GM21723 (cell line): ENCODE results near the gene SCML2.
"Not testable (repeated sequence)": the region's sequence is repeated elsewhere in the genome, so short reads cannot be mapped to it uniquely, and the experiment has no call there.

ENCODE experiments used
- ATAC-seq: cut with Tn5 transposase; IDR thresholded peaks from one replicate; pipeline ENCODE4 v1.9.1; 2021; ENCODE audit warnings: mild to moderate bottlenecking, moderate library complexity; ENCODE audit not compliant: unreplicated experiment

The SCML2 gene

GRCh38 chrX:18354369-18355223, at the start of gene SCML2:
Gene SCML2, minus strand, starts transcription at chrX:18354688. Its CDS starts 20,617 bp downstream, at chrX:18334071.
- ATAC-seq = no peak

- no peak for ATAC-seq
Measured at GRCh38 chrX:18401848-18402213, 47.3 kb upstream of the SCML2 start.

GRCh38 chrX:18394477-18394876, 40.0 kb upstream of the SCML2 start:
- no peak for ATAC-seq

- ATAC-seq = no peak
Measured at GRCh38 chrX:18390941-18391538, 36.6 kb upstream of the SCML2 start.

GRCh38 chrX:18389966-18390365, 35.5 kb upstream of the SCML2 start:
- no peak for ATAC-seq

GRCh38 chrX:18377796-18378195, 23.3 kb upstream of the SCML2 start:
- peak; percentile 78 for ATAC-seq

- not testable (repeated sequence) for ATAC-seq
Measured at GRCh38 chrX:18375131-18375805, 20.8 kb upstream of the SCML2 start.

- not testable (repeated sequence) for ATAC-seq
Measured at GRCh38 chrX:18369096-18369495, 14.6 kb upstream of the SCML2 start.

- ATAC-seq = no peak
Measured at GRCh38 chrX:18368402-18368801, 13.9 kb upstream of the SCML2 start.

- ATAC-seq = no peak
Measured at GRCh38 chrX:18360867-18361266, 6.4 kb upstream of the SCML2 start.

GRCh38 chrX:18353931-18354368, 538 bp downstream of the SCML2 start:
- ATAC-seq = no peak

- ATAC-seq = no peak
Measured at GRCh38 chrX:18351784-18352183, 2.7 kb downstream of the SCML2 start.

GRCh38 chrX:18348047-18348446, 6.4 kb downstream of the SCML2 start:
- ATAC-seq = no peak

- ATAC-seq = no peak
Measured at GRCh38 chrX:18309401-18309800, 45.1 kb downstream of the SCML2 start.

- ATAC-seq = no peak
Measured at GRCh38 chrX:18297251-18297650, 57.2 kb downstream of the SCML2 start.

GRCh38 chrX:18294893-18295292, 59.6 kb downstream of the SCML2 start:
- no peak for ATAC-seq

GRCh38 chrX:18291006-18291545, 63.4 kb downstream of the SCML2 start:
- no peak for ATAC-seq

- no peak for ATAC-seq
Measured at GRCh38 chrX:18290200-18290599, 64.3 kb downstream of the SCML2 start.

GRCh38 chrX:18288716-18289115, 65.8 kb downstream of the SCML2 start:
- no peak for ATAC-seq

GRCh38 chrX:18286322-18286831, 68.1 kb downstream of the SCML2 start:
- no peak for ATAC-seq

- no peak for ATAC-seq
Measured at GRCh38 chrX:18278449-18278848, 76.0 kb downstream of the SCML2 start.
